NCI-H2196 treated with DMSO at 0.1 percent for 48 hours (cell line): Measurements from ENCODE around the gene SGPL1.
A peak's percentile ranks its signal among the peaks of the same experiment; 100 is the strongest.

Experiments used
- DNase-seq: peaks from one replicate; lab custom pipeline; 2025; ENCODE audit not compliant: unreplicated experiment; lab: John Stamatoyannopoulos, UW

Gene SGPL1

GRCh38 chr10:70809726-70810125, 6.0 kb upstream of the SGPL1 start:
- DNase-seq = no peak

DNA sequence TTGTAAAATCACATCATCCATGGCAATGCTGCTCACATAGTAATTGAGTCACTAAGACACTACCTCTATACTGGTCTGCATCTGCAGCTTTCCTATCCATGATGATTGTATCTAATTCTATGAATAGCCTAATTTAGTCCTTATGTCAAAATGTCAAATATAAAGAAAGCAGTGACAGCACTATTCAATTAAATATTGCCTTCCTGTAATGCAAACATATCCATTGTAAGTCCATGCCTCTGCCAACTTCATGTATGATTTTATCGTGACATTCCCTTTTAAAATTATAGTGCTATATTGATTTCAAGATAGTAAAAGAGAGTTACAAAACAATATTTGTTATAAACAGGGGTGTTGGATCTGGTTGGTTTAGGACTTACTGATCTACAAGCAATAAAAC, 4.8 kb upstream of the SGPL1 start:
- no peak for DNase-seq

DNA sequence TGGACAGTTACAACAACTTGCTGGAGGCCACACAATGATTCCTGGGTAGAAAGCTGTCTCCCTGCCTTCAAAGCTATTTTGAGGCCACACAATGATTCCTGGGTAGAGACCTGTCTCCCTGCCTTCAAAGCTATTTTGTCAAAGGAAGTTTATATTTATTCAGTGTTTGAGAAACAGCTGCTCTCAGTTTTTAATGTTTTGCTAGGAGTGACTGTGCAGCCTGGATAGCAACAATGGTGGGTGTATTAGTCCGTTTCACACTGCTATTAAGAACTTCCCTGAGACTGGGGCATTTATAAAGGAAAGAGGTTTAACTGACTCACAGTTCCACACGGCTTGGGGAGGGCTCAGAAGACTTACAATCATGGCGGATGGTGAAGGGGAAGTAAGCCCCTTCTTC, 3.9 kb upstream of the SGPL1 start:
- no peak for DNase-seq

GRCh38 chr10:70812814-70813213, 2.9 kb upstream of the SGPL1 start:
- DNase-seq = no peak

- no peak for DNase-seq
Observed at GRCh38 chr10:70814126-70814525, 1.6 kb upstream of the SGPL1 start.

DNA sequence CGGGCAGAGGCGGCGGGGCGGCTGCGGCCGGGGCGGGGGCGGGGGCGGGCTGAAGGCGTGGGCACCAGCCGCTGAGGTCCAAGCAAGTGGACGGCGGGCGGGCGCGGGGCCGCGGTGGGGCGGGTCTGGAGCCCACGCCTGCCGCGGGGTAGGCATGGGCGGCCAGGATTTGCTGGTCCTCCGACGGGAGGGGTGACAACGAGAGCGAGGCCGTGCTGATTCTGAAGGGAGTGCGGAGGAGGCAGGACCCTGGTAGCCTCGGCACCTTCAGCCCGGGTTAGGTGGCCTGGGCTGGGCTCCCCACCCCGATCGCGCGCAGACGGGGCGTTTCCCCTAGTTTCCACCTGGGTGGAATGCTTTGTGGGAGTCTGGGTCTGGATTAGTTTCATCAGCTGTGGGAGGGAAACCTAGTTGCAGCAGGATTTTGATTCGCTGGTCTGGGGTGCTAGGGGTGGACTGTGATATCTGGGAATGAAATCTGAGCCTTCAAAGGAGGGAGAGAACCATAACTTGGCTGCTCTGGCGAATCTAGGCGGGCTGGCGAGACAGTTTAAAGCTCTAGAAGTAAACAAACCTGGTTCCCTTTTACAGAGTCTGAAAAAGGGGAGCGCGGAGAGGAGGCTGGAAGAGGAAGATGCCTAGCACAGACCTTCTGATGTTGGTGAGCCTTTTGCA, 609 bp downstream of the SGPL1 start:
- peak; percentile 42 for DNase-seq

DNA sequence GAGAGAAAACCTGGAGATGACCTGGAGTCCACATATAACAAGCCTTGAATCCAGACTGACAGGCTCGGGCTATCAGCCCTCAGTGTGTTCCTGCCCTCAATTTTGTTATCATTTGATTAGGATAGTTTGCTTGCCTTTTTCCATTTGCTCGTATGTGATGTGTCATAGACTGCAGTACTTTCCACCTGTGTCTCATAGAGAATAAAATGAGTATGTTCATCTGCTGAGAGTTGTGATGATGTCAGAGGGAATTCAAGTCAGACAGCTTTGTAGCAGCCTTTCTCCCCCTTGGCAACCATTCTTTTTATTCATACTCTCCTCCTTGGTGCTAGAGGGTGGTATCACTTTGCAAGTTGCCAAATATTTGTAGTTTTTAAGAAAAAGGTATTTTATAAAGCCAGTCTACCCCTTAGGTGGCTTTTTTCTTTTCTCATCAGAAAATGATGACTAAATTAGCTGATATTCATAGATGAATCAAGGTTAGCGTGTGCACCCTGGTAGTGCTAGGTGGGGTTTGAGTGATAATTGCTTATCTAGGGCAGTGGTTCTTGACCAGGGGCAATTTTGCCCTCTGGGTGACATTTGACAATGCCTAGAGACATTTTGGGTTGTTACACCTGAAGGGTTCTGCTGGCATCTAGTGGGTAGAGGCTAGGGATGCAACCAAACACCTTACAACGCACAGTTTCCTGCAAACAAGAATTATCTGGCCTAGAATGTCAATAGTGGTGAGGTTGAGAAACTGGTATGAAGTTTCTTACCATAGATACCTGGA, 5.4 kb downstream of the SGPL1 start:
- DNase-seq = no peak

DNA sequence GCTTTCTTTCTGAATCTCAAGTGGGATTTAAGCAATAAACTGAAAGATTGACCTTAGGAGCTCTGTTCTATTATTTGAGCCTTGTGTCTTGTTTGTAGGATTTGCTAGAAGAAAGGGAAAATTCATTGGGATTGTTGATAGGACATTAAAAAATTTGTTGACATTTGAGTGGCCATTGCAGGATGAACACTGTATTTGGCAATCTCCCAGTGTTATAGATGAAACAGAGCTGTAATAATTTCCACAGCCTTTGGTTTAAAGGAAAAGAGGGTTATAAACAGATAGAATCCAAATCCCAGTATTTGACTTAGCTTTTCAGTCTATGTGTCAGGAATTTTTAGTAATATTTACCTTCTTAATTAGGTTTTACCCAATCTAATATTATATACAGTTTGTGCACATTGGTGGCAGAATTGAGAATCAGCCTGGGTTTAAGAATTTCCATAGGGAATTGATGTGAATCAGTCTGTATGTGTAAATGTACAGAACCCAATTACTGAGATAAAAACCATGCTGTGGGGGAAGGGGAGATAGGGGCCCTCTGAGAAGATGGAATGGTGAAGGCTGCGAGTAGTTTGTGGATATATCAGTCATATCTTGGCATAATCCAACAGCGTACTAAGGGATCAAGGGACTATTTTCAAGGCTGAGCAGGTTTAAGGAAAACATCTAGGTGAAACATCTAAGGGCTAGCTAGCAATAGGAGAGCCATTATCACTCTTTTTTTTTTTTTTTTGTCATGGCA, 6.5 kb downstream of the SGPL1 start:
- no peak for DNase-seq

DNA sequence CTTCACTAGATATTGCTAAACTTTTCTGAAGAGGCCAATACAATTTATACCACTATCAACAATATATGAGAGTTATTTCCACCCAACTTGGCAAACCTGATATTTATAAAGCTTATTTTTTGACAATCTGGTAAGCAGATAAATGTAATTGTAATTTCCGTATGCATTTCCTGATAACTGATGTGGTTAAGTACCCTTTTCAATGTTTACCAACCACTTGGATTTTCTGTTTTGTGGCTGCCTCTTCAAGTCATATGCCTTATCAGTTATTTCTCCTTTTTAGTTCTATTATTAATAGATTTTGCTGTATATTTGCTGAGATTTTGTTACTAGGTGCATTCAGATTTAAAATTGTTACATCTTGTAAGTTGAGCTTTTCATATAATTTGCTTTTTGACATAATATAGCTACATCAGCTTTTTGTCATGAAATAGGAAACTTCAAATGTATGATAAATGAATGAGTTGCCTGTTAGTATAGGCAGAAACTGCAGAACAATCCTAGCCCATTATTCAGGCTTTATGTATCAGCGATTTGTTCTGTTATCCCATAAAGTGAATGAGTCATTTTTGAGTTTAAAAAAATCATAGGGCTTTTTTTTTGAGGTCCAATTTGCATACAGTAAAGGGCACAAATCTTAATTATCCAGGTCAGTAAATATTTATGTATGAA, 11.5 kb downstream of the SGPL1 start:
- DNase-seq = no peak

DNA sequence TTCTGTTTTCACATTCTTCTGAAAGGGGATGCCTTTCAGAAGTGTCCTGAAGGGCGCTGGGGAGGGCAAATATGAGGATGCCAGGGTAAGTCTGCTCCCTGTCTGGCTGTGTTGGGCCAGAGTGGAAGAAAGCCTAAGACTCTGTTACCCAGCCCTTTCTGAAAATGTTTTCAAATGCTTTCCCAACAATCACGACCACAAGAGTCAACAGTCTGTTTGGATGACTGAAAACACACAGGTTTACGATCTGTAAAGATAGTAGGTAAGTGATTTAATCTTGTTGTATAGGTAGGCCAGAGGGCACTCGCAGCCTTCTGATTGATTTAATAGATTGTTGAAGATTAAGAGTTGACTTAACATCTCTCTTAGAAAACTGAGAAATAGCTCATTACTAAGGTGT, 13.2 kb downstream of the SGPL1 start:
- DNase-seq = no peak

DNA sequence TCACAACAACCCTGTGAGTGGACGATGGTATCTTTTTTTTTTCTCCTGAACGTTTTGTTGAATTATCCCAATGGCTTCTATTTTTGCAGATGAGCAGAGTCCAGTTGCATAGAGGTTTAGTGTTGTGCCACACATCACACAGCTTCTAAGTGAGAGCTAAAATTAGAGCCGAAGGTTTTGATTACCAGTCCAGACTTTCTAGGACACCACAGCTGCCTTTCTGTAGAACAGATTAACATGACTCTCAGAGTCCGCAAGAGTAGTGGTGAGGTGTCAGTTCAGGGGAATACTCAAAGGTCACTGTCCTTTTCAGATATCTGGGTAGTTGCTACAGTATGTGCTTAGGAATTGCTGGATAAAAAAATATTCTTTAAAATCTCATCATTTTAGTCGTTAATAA, 13.8 kb downstream of the SGPL1 start:
- no peak for DNase-seq

- DNase-seq = no peak
Observed at GRCh38 chr10:70830164-70830563, 14.4 kb downstream of the SGPL1 start.

DNA sequence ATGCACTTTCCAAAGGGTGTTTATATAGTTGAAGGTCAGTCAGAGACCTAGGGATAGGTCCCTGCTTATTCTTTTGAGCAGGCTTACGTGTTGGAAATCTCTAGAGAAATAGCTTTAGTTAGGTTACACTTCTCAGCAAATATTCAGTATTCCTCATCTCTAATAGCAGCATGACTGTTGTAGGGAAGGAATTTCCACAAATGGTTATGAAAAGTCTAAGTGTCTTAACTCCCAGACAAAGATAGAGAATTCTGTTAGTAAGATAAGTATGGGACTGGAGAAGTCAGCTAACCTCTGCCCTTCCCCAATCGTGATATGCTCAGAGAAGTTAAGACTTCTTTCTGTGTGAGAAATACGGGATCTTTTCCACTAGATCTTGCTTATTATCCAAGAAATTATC, 16.5 kb downstream of the SGPL1 start:
- DNase-seq = no peak

DNA sequence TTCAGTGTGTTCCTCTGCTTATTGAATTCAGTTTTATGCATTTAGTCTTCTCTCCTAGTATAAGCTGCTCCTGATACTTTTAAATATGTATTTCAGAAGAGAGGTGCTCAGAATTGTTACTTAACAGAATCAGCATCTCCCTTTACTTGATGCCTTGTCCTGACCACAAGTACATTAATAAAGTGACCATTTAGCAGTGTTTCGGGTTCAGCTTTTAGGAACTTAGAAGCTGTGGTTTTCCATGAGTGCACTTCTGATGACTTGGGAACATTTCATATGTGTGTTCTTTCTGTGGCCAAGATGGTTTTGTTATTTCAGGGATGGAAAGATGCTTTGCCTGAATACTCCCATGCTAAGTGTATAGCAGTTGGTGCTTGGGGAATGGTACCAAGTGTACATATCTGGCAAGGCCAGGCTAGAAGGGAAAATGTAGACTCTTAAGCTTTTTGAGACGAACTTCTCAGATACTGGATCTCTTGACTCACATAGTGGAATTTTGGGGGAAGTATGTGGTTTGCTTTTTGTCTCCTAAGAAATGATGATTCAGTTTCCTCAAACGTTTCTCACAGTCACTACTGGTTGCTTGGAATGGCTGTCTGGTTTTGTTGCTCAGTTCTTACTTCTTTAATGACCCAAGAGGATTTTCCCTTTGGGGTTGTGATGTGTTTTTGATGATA, 17.2 kb downstream of the SGPL1 start:
- no peak for DNase-seq

GRCh38 chr10:70833601-70834000, 17.9 kb downstream of the SGPL1 start:
- DNase-seq = no peak

GRCh38 chr10:70834021-70834420, 18.3 kb downstream of the SGPL1 start:
- DNase-seq = no peak

DNA sequence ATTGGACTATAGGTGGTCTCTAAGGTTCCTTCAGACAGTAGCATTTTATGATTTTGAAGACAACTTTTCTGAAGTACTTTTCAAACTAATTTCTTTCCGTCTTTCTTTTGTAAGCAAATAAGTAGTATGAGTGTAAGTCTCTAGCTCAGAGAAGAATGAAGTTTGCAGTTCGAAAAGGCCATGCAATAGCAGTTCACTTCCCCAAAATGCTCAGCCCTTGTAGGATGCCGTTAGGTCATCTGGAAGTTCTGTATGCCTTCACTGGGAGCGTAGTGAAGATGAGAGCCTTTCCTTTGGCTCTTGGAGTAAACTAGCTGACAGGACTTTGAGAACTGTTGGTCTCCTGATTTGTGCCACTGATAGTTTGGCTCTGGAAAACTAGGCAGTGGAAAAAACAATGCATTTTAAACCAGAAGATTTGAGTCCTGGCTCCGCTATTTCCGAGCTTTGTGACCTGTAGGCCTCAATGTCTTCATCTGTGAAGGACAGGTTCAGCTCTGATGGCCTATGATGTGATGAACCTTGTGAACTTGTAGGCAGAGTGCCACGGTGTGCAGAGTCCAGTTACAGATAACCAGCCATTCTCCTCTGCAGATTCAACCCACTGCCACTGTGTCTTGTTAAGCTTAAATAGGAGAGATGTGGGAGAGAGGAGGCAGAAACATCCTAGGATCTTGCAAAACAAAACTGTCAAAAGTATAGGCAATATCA, 18.8 kb downstream of the SGPL1 start:
- DNase-seq = no peak

GRCh38 chr10:70836319-70836718, 20.6 kb downstream of the SGPL1 start:
- DNase-seq = no peak

- DNase-seq = no peak
Observed at GRCh38 chr10:70837660-70838059, 21.9 kb downstream of the SGPL1 start.

GRCh38 chr10:70838270-70838805, 22.6 kb downstream of the SGPL1 start:
- DNase-seq = no peak
